ENCODE measurements around the gene UBASH3A.

The UBASH3A gene

DNA sequence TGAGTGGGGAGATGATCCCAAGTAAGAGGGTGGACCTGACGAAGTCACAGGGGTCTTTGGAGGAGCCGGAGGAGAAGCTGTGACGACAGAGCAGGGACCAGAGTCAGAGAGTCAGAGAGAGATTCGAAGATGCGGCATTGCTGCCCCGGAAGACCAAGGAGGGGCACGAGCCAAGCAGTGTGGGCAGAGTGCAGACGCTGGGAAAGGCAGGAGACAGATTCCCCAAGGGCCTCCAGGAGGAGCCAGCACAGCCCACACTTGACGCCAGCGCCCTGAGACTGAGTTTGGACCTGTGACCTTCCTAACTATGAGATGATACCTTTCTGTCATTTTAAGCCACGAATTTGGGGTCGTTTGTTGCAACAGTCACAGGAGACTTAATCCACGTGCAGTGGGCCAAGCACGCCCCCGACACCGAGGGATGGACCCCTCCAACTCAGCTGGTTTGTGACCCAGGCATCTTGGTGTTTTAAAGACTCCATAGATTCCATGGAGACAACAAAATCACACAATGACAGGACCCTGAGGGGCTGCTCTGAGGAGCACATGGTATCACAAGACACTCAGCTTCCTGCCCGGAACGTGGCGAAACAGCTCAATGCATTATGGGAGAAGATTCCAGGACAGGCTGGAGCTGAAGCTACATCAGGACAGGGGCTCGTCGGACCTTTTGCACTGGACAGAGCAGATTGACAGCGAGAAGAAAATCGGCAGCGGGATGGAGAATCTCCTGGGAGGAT, 26.3 kb upstream of the UBASH3A start:
- DNase-seq (ENCODE audit: low read depth) = no peak
- H3K4me3 ChIP-seq (replicated peaks; ENCODE audit: low read depth, low read length) = no peak overlapping the region
- no peak for TF ChIP-seq CTCF (IDR thresholded peaks at IDR 0.05; ENCODE audit: low read length, missing control alignments)

DNA sequence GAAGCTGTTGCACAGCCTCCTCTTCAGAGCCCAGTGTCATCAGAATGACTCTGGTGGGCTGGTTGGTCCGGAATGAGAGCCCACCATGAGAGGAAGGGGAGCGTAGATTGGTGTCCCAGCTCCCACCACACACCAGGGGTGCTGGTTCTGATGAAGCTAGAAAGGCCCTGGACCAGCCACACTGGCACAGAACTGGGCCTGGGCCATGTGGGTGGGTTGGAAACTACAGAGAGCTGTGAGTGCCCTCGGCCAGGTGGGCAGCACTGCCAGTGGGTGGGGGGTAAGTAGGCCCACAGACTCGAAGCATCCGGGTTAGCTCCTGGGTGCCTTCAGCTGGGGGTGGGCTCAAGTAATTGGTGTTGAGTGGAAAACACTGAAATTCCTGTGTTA, 25.8 kb upstream of the UBASH3A start:
- no peak for TF ChIP-seq CTCF (IDR thresholded peaks at IDR 0.05; ENCODE audit: low read length, missing control alignments)
- no peak for DNase-seq (ENCODE audit: low read depth)
- no peak overlapping the region for H3K4me3 ChIP-seq (replicated peaks; ENCODE audit: low read depth, low read length)

- no peak for TF ChIP-seq CTCF (IDR thresholded peaks at IDR 0.05; ENCODE audit: low read length, missing control alignments)
- DNase-seq (ENCODE audit: low read depth) = no peak
- H3K4me3 ChIP-seq (replicated peaks; ENCODE audit: low read depth, low read length) = no peak overlapping the region
Observed at GRCh38 chr21:42378418-42378817, 25.3 kb upstream of the UBASH3A start.

DNA sequence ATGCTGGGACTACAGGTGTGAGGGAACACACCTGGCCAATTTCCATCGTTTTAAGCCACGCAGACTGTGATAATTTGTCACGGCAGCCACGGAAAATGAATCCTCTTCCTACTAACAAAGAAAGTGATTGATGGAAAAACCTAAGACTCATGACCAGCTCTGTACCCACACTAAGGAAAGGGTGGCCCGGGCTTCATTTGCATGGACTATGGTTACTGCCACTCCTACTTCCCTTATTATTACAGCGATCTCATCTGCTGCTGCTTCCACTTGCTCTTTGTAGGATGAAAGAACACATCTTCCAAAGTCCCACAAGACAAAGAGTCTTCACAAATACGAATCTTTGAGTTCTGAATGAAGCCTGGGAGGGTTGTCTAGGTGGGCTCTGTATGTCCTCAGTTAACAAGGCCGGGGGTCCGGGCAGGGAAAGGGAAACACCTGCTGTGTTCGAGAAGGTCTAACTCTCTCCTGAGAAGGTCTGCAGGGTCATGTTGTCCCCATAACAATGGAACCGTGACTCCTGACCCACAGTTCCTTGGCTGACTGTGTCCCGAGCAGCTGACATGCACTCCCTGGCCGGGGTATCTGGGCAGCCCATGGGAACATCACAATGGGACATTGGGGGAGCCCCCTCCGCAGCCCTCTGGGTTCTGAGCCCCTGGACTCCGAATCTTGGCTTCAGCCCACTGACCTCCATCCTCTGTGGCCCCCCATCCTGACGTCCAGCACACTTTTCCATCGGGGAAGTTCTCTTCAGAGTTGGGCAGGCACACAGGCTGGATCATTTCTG, 24.1 kb upstream of the UBASH3A start:
- DNase-seq (ENCODE audit: low read depth) = no peak
- TF ChIP-seq CTCF (IDR thresholded peaks at IDR 0.05; ENCODE audit: low read length, missing control alignments) = no peak
- H3K4me3 ChIP-seq (replicated peaks; ENCODE audit: low read depth, low read length) = no peak overlapping the region

DNA sequence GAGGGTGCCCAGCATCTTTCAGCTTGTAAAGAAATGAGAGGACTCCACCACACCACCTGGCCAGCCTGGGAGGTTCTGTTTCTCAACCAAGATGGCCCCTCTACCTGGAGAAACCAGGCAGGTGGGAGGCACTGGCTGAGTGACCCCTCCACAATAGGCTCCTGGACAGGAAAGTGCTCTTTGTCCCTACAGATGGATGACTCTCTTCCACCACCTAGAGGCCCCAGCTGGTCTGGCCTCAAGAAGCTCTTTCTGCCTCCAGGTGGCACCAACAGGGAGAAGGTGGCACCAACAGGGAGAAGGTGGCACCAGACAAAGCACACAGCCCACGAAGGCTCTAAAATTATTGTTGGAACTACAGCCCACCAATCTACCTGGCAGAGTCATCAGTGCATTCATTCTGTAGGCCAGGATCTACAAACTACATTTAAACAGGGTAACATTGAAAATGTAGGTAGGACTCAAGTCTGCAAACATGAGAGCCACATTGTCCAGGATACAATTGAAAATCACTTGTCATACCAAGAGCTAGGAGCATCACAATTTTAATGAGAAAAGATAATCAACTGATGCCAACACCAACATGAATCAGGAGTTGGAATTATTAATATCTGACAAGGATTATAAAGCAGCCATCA, 22.2 kb upstream of the UBASH3A start:
- no peak overlapping the region for H3K4me3 ChIP-seq (replicated peaks; ENCODE audit: low read depth, low read length)
- peak; percentile 53 for DNase-seq (ENCODE audit: low read depth)
- TF ChIP-seq CTCF (IDR thresholded peaks at IDR 0.05; ENCODE audit: low read length, missing control alignments) = peak; percentile 81

GRCh38 chr21:42382915-42383314, 20.8 kb upstream of the UBASH3A start:
- no peak overlapping the region for H3K4me3 ChIP-seq (replicated peaks; ENCODE audit: low read depth, low read length)
- DNase-seq (ENCODE audit: low read depth) = no peak
- TF ChIP-seq CTCF (IDR thresholded peaks at IDR 0.05; ENCODE audit: low read length, missing control alignments) = no peak

Data from fibroblast of pulmonary artery (primary cell).